Activated T-cell treated with anti-CD3 and anti-CD28 coated beads, Interleukin-2, amount 50 U/mL, for 72 hours (primary cell): Measurements from ENCODE around the gene GPBAR1. TPM values are rescaled to one million over a fixed set of nuclear protein-coding genes. Genes with fewer than 3 reads are reported as not detected.
"Not testable (repeated sequence)": the region's sequence is repeated elsewhere in the genome, so short reads cannot be mapped to it uniquely, and the experiment has no call there.

Experiments
- ATAC-seq, 2 donors: fragments of 150-1000 bp; cut with Tn5 transposase; replicated peaks in 1 of 2; 2 replicates each; pipeline ENCODE4 v1.10.0; 2021; ENCODE audit warnings: moderate library complexity in 2 of 2, mild to moderate bottlenecking in 1 of 2
- DNase-seq, 2 donors: peaks; one replicate each; pipeline ENCODE4 v3.0.0; 2021 to 2022; ENCODE audit warnings: mixed read lengths in 1 of 2
- H3K27ac Mint-ChIP-seq: one replicate; pipeline ENCODE4 v1.8.0; 2022; ENCODE audit warnings: mild to moderate bottlenecking, moderate library complexity, mixed read lengths
- H3K27me3 Mint-ChIP-seq: one replicate; pipeline ENCODE4 v1.8.0; 2022; ENCODE audit warnings: low read depth, mixed read lengths
- H3K36me3 Mint-ChIP-seq, 2 donors: one replicate each; pipeline ENCODE4 v1.8.0; 2022; ENCODE audit warnings: mixed read lengths in 2 of 2, mild to moderate bottlenecking in 1 of 2; ENCODE audit not compliant: insufficient read depth in 2 of 2
- H3K4me1 Mint-ChIP-seq: one replicate; pipeline ENCODE4 v1.8.0; 2022; ENCODE audit warnings: low read depth, mixed read lengths
- H3K4me3 Mint-ChIP-seq, 2 donors: one replicate each; pipeline ENCODE4 v1.8.0; 2022; ENCODE audit warnings: mild to moderate bottlenecking in 2 of 2, mixed read lengths in 2 of 2, moderate library complexity in 2 of 2
- H3K9me3 Mint-ChIP-seq, 2 donors: one replicate each; pipeline ENCODE4 v1.8.0; 2022; ENCODE audit warnings: mixed read lengths in 2 of 2
- total RNA-seq, 2 donors: library from RNA; stranded (reverse); gene quantifications; one replicate each; pipeline ENCODE4 v1.2.3, GENCODE V29; 2022

GPBAR1 gene
- total RNA-seq, 2 donors from 2014 or later: 0.76 to 1.4 TPM

DNA sequence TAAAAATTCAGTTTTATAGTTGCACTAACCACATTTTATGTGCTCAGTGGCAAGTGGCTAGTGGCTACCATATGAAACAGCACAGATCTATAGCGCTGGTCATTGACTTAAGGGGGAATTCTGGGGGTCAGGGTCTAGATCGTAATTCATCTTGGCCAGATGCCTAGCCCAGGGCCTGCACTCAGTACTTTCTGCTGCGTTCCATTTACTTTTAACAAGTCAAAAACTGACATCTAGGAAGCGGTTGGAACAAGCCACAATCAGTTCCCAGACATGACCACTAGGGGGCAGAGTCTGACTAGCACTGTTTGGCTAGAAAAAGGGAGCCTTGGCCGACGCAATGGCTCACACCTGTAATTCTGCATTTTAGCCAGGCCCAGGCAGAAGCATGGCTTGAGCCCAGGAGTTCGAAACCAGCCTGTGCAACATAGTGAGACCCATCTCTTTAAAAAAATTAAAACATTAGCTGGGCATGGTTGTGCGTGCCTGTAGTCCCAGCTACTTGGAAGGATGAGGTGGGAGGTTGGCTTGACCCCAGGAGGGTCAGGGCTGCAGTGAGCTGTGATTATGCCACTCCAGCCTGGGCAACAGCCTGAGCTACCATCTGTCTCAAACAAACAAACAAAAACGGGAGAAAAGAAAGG, 40.5 kb downstream of the GPBAR1 start:
- no peaks in the 10 kb centered on the region for H3K27me3 Mint-ChIP-seq
- no peak overlapping the region for H3K4me3 Mint-ChIP-seq
- peaks cover 6% of the 10 kb centered on the region for H3K4me1 Mint-ChIP-seq
- peak; percentile 87 to 88 for DNase-seq
- peak; percentile 89 to 94 for ATAC-seq
- no peaks in the 10 kb centered on the region for H3K36me3 Mint-ChIP-seq
- no peaks in the 10 kb centered on the region for H3K9me3 Mint-ChIP-seq
- no peak overlapping the region for H3K27ac Mint-ChIP-seq

DNA sequence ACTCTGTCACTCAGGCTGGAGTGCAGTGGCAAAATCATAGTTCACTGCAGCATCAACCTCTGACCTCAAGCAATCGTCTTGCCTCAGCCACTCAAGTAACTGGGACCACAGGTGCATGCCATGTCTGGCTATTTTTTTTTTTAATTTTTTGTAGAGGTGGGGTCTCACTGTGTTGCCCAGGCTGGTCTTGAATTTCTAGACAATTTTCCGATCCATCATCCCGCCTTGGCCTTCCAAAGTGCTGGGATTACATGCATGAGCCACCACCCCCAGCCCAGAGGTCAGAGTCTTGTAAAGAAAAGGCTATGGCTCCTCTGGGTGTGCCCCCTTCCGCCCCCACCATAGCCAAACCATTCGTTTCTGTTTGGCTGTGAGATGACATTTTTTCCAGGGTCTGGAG, 44.6 kb downstream of the GPBAR1 start:
- H3K36me3 Mint-ChIP-seq: no peaks in the 10 kb centered on the region
- ATAC-seq: no peak
- no peak overlapping the region for H3K27ac Mint-ChIP-seq
- no peak for DNase-seq
- H3K27me3 Mint-ChIP-seq: no peaks in the 10 kb centered on the region
- no peak overlapping the region for H3K4me3 Mint-ChIP-seq
- H3K9me3 Mint-ChIP-seq: no peaks in the 10 kb centered on the region
- peaks cover 12% of the 10 kb centered on the region for H3K4me1 Mint-ChIP-seq

DNA sequence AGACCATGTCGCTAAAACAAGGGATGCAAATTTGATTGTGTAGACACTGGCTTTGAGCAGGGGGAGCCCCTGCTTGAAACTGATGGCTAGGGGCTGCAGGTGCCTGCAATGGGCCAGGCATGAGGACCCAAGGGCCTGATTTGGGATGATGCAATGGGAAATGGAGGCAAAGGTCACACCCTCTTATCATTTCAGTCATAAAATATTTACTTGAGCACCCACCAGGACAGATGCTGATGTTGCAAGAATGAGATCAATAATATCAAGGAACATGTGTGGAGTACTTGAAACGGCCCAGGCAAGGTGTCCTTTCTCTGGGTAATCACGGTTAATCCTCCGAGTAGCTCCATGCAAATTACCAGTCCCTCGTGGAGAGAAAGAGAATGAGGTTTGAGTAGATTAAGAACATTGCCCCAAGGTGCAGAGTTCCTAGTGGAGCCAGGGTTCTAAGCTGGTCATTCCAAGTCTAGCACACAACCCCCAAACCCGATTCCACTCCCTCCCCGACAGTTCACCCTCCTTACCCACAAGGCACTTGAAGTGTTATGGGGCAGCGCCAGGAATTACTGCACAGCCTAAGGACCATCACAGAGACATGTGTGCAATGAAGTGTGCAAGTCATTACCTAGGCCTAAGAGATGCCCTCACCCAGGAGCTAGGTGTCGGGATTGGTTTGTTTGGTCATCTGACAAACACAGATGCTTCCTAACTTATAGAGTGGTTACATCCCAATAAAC, 45.5 kb downstream of the GPBAR1 start:
- H3K27me3 Mint-ChIP-seq: no peaks in the 10 kb centered on the region
- DNase-seq: no peak
- H3K9me3 Mint-ChIP-seq: no peaks in the 10 kb centered on the region
- no peak for ATAC-seq
- no peak overlapping the region for H3K27ac Mint-ChIP-seq
- H3K4me3 Mint-ChIP-seq: no peak overlapping the region
- no peaks in the 10 kb centered on the region for H3K36me3 Mint-ChIP-seq
- peaks cover 9% of the 10 kb centered on the region for H3K4me1 Mint-ChIP-seq

DNA sequence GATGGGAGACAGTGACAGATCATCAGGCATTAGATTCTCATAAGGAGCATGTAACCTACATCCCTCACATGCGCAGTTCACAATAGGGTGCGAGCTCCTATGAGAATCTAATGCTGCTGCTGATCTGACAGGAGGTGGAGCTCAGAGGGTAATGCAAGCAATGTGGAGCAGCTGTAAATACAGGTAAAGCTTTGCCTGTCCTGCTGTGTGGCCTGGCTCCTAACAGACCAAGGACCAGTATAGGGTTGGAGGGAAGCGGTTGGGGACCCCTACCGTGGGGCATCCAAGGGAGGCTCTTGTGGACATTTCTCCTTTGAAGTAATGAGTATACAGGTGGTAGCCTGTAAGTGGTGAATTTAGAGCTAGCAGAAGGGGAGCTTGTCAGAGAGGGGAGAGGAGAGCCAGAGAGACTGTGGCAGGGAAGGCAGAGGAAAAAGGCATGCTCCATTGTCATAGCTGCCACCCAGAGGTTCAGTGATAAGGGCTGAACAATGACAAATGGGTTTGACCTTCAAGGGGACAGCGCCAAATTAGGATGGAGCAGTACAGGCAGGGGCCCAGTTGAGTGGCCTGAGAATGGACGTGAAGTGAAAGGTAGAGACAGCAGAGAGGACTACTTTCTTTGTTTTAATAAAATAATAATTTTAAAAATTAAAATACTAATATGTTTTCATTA, 46.7 kb downstream of the GPBAR1 start:
- no peaks in the 10 kb centered on the region for H3K27me3 Mint-ChIP-seq

DNA sequence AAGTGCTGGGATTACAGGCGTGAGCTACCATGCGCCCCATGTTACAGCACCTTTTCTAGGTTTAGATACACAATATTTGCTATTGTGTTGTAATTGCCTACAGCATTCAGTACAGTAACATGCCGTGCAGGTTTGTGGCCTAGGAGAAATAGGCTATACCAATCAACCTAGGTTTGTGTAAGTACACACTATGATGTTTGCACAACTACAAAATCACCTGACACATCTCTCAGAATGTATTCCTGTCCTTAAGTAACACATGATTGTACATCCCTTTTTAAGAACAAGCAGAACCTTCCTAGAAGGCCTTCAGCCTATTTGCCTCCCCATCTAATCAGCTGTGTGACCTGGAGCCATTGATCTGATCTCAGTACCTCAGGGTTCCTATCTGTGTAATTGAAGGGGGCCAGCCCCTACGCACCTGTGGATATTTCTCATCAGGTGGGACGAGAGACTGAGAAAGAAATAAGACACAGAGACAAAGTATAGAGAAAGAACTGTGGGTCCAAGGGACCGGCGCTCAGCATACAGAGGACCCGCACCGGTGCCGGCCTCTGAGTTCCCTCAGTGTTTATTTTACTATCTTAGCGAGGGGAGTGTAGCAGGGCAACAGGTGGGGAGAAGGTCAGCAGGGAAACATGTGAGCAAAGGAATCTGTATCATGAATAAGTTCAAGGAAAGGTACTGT, 50.2 kb downstream of the GPBAR1 start:
- no peaks in the 10 kb centered on the region for H3K27me3 Mint-ChIP-seq
- no peak overlapping the region for H3K27ac Mint-ChIP-seq
- no peak for ATAC-seq
- DNase-seq: no peak
- no peaks in the 10 kb centered on the region for H3K9me3 Mint-ChIP-seq
- H3K4me3 Mint-ChIP-seq: no peak overlapping the region
- no peaks in the 10 kb centered on the region for H3K36me3 Mint-ChIP-seq
- H3K4me1 Mint-ChIP-seq: peaks cover 12% of the 10 kb centered on the region

More for the DNA sequence above, 46.7 kb downstream of the GPBAR1 start:
- H3K27ac Mint-ChIP-seq: no peak overlapping the region
- H3K9me3 Mint-ChIP-seq: no peaks in the 10 kb centered on the region
- H3K36me3 Mint-ChIP-seq: no peaks in the 10 kb centered on the region
- DNase-seq (no peak), ATAC-seq (no peak)
- peaks cover 6% of the 10 kb centered on the region for H3K4me1 Mint-ChIP-seq
- no peak overlapping the region for H3K4me3 Mint-ChIP-seq

DNA sequence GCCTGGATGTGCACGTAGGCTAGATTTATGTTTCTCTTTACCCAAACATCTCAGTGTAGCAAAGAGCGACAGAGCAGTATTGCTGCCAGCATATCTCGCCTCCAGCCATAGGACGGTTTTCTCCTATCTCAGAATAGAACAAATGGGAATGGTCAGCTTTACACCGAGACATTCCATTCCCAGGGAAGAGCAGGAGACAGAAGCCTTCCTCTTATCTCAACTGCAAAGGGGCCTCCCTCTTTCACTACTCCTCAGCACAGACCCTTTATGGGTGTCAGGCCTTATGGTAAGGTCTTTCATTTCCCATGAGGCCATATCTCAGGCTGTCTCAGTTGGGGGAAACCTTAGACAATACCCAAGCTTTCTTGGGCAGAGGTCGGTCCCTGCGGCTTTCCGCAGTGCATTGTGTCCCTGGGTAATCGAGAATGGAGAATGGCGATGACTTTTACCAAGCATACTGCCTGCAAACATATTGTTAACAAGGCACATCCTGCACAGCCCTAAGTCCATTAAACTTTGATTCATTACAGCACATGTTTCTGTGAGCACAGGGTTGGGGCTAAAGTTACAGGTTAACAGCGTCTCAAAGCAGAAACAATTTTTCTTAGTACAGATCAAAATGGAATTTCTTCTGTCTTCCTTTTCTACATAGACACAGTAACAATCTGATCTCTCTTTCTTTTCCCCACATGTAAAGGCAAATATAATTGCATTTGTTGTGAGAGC, 50.9 kb downstream of the GPBAR1 start:
- not testable (repeated sequence) for DNase-seq, H3K36me3 Mint-ChIP-seq

DNA sequence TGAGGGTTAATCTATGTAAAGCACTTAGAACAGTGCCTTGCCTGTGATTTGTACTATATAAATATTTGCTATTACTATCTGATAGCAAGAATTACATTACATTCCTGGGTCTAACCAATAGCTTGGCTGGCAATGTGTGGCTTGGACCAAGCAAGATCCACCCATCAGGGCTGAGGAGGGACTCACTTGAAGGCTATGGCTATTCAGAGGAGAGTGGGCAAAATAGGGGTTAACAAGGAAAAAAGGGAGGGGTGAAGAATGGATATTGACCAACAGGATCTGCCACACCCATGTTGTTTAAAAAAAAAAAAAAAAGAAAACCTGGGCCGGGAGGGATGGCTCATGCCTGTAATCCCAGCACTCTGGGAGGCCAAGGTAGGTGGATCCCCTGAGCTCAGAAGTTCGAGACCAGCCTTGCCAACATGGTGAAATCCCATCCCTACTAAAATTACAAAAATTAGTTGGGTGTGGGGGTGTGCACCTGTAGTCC, 51.5 kb downstream of the GPBAR1 start:
- ATAC-seq (no peak), DNase-seq (no peak)
- Mint-ChIP-seq H3K36me3 (no peaks in the 10 kb centered on the region), H3K27me3 (no peaks in the 10 kb centered on the region), H3K9me3 (peaks cover 2% of the 10 kb centered on the region in 2 donors), H3K4me1 (peaks cover 25% of the 10 kb centered on the region), H3K4me3 (no peak overlapping the region), H3K27ac (no peak overlapping the region)

More for the DNA sequence above, 50.9 kb downstream of the GPBAR1 start:
- not testable (repeated sequence) for H3K27ac Mint-ChIP-seq, H3K27me3 Mint-ChIP-seq, H3K9me3 Mint-ChIP-seq, ATAC-seq, H3K4me3 Mint-ChIP-seq
- H3K4me1 Mint-ChIP-seq: peaks cover 19% of the 10 kb centered on the region

DNA sequence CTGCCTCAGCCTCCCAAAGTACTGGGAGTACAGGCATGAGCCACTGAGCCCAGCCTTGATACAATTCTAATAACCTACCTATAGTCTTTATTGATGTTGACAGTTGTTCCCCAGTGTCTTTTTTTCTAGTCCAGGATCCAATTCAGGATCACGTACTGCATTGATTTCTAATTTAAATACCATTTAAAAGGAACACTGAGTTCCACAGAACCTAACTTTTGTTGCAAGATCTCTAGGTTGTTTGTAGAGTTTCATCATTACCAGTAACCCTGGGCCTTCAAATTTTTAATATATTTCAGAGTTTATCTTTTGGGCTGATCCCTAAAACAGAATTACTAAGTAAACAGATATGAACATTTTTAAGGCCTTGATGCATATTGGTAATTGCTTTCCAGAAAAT, 52.5 kb downstream of the GPBAR1 start:
- no peak overlapping the region for H3K4me3 Mint-ChIP-seq
- H3K27me3 Mint-ChIP-seq: no peaks in the 10 kb centered on the region
- no peak for DNase-seq
- ATAC-seq: no peak
- H3K4me1 Mint-ChIP-seq: peaks cover 30% of the 10 kb centered on the region
- peaks cover 2% of the 10 kb centered on the region in 2 donors for H3K9me3 Mint-ChIP-seq
- no peak overlapping the region for H3K27ac Mint-ChIP-seq
- H3K36me3 Mint-ChIP-seq: no peaks in the 10 kb centered on the region

Other genes with a start within 250 kb of the GPBAR1 start
- 1 to 10 TPM in 1 of 2 donors, under 1 TPM in 1; 0.84 to 1.9 TPM for gene RUFY4, start 191.8 kb upstream of the GPBAR1 start, total RNA-seq
- gene CXCR2, start 135.0 kb upstream of the GPBAR1 start, total RNA-seq: under 1 TPM; 0.25 to 0.48 TPM
- not detected for gene CXCR1, start 94.1 kb upstream of the GPBAR1 start, total RNA-seq
- 100 to 1,000 TPM; 517 to 533 TPM for gene ARPC2, start 43.8 kb upstream of the GPBAR1 start, total RNA-seq
- gene AAMP, start 9.1 kb downstream of the GPBAR1 start, total RNA-seq: 10 to 100 TPM; 51.7 to 63.0 TPM
- 10 to 100 TPM; 14.7 to 17.7 TPM for gene PNKD, start 9.5 kb downstream of the GPBAR1 start, total RNA-seq
- gene TMBIM1, start 31.5 kb downstream of the GPBAR1 start, total RNA-seq: 10 to 100 TPM; 64.5 to 75.1 TPM
- gene CATIP, start 95.8 kb downstream of the GPBAR1 start, total RNA-seq: not detected
- gene SLC11A1, start 121.3 kb downstream of the GPBAR1 start, total RNA-seq: under 1 TPM in 1 of 2 donors, not detected in 1; 0.19 TPM
- gene CTDSP1, start 138.9 kb downstream of the GPBAR1 start, total RNA-seq: 10 to 100 TPM; 76.7 to 79.0 TPM
- gene VIL1, start 158.1 kb downstream of the GPBAR1 start, total RNA-seq: not detected